Activated CD4-positive, alpha-beta T cell treated with anti-CD3 and anti-CD28 coated beads, Interleukin-2, amount 50 U/mL, for 4 hours (primary cell): ENCODE data around the gene CNFN.
"Not testable (repeated sequence)": the region's sequence is repeated elsewhere in the genome, so short reads cannot be mapped to it uniquely, and the experiment has no call there.

ENCODE experiments used
- DNase-seq, 2 experiments: peaks; one replicate each; pipeline ENCODE4 v3.0.0-alpha.2; 2020

CNFN gene

GRCh38 chr19:42348211-42348610, 41.9 kb downstream of the CNFN start:
- DNase-seq, result no peak

GRCh38 chr19:42345191-42345812, 44.8 kb downstream of the CNFN start:
- DNase-seq, result no peak

GRCh38 chr19:42344336-42344893, 45.7 kb downstream of the CNFN start:
- no peak for DNase-seq

- DNase-seq, result no peak
Measured at GRCh38 chr19:42343344-42344110, 46.6 kb downstream of the CNFN start.

GRCh38 chr19:42339922-42340321, 50.2 kb downstream of the CNFN start:
- not testable (repeated sequence) for DNase-seq

GRCh38 chr19:42339126-42339860, 50.8 kb downstream of the CNFN start:
- DNase-seq, result not testable (repeated sequence)
